Spleen (tissue), 11 donors: Measurements from ENCODE around the gene MRPL14. TPM values are rescaled to one million over a fixed set of nuclear protein-coding genes. Genes with fewer than 3 reads are reported as not detected.
A peak's percentile ranks its signal among the peaks of the same experiment; 100 is the strongest.

Experiments used
- DNase-seq: peaks from one replicate; pipeline ENCODE4 v3.0.0-alpha.2; 2020
- H3K27ac ChIP-seq, 8 donors: fragments of 200-600 bp; sonication (generic) in 7 of 8; 1 replicate in 4 of 8; 2 replicates in 4 of 8; pipeline versions ENCODE4 v1.5.0 to v1.8.0; 2016 to 2021; ENCODE audit warnings: inconsistent platforms in 4 of 8, mild to moderate bottlenecking in 4 of 8, moderate library complexity in 1 of 8
- H3K27me3 ChIP-seq, 7 donors: fragments of 200-600 bp; sonication (generic) in 6 of 7; replicated peaks in 1 of 7; 1 replicate in 4 of 7; 2 replicates in 3 of 7; pipeline versions ENCODE4 v1.5.0 to v1.8.0; 2016 to 2021; ENCODE audit warnings: inconsistent platforms in 3 of 7, mild to moderate bottlenecking in 1 of 7
- H3K36me3 ChIP-seq, 6 donors: fragments of 200-600 bp; sonication (generic) in 5 of 6; 1 replicate in 4 of 6; 2 replicates in 2 of 6; pipeline versions ENCODE4 v1.5.0 to v1.8.0; 2016 to 2021; ENCODE audit warnings: inconsistent platforms in 2 of 6
- H3K4me1 ChIP-seq, 6 donors: fragments of 200-600 bp; sonication (generic) in 5 of 6; 1 replicate in 3 of 6; 2 replicates in 3 of 6; pipeline versions ENCODE4 v1.5.0 to v1.8.0; 2016 to 2021; ENCODE audit warnings: inconsistent platforms in 3 of 6
- H3K4me3 ChIP-seq, 8 donors: fragments of 200-600 bp; sonication (generic) in 7 of 8; 1 replicate in 4 of 8; 2 replicates in 4 of 8; pipeline versions ENCODE4 v1.5.0 to v1.8.0; 2016 to 2021; ENCODE audit warnings: inconsistent platforms in 4 of 8, mild to moderate bottlenecking in 4 of 8, moderate library complexity in 2 of 8
- H3K9me3 ChIP-seq, 8 donors: fragments of 200-600 bp; sonication (generic) in 7 of 8; 1 replicate in 4 of 8; 2 replicates in 4 of 8; pipeline versions ENCODE4 v1.5.0 to v1.8.0; 2016 to 2021; ENCODE audit warnings: inconsistent platforms in 4 of 8
- CTCF ChIP-seq, 11 experiments: fragments of 200-600 bp in 7 of 11; fragments of 450-650 bp in 4 of 11; sonication (generic) in 4 of 11; IDR thresholded peaks in 8 of 11; conservative IDR thresholded peaks in 3 of 11; 1 replicate in 7 of 11; 2 replicates in 4 of 11; pipeline versions ENCODE4 v1.4.0 to v1.8.0; 2016 to 2021; ENCODE audit warnings: antibody characterized with exemption in 11 of 11, inconsistent platforms in 4 of 11, mild to moderate bottlenecking in 1 of 11
- POLR2A ChIP-seq, 3 donors: fragments of 450-650 bp; IDR thresholded peaks; one replicate each; pipeline ENCODE4 v1.5.1; 2017; ENCODE audit warnings: antibody characterized with exemption in 3 of 3, mild to moderate bottlenecking in 1 of 3
- POLR2AphosphoS5 ChIP-seq, 3 donors: sonication (generic); formaldehyde crosslinking; IDR thresholded peaks; one replicate each; pipeline ENCODE4 v1.5.1; 2017; ENCODE audit warnings: antibody characterized with exemption in 3 of 3
- WGBS, 5 donors: extraction: QIAGEN DNeasy Blood & Tissue Kit in 3 of 5; methylation state at CpG; one replicate each; pipeline versions ENCODE4 v1.1.5 to v1.1.7; 2013 to 2018; 5-methylcytosine and 5-hydroxymethylcytosine counted together
- intact Hi-C: fragments of 100-400 bp; cut with DNase I; formaldehyde crosslinking; loops from one replicate; pipeline ENCODE4 v1.15.0; 2023; ENCODE audit warnings: low total_unique reads
- polyA plus RNA-seq, 3 donors: library from polyadenylated mRNA; stranded (reverse); fragments of 200-250 nt; gene quantifications; one replicate each; pipeline ENCODE4 v1.2.1, GENCODE V29; 2013
- total RNA-seq, 7 donors: library from RNA; depleted of rRNA in 3 of 7; stranded (reverse); fragments of >200 nt in 3 of 7; fragmentation: NEBNext Ultra II Directional in 4 of 7; extraction: Animal tissue kit (Norgen Biotek cat#: 25700) in 4 of 7; gene quantifications; one replicate each; pipeline versions ENCODE4 v1.1.0 to v1.2.1, GENCODE V29; 2016 to 2021
- donor health status: healthy with polysubstance abuse.
- donor health status: DM: no; HTN: no; CAD: no; lungs with moderate emphysema.
- donor health status: DM: no; HTN: no; CAD: no.
- donor health status: Bipolar disorder and iron deficiency.
- donor health status: healthy.
- donor health status: DM: no; HTN: no; CAD: no.
- donor health status: DM: yes; HTN: yes; CAD: no.

The MRPL14 gene
- total and polyA plus RNA-seq, 10 donors, result 20.2 to 55.3 (median 27.3) TPM

GRCh38 chr6:44149369-44150012 is 22.2 kb upstream of the MRPL14 start:
- WGBS, 5 donors, result 75 to 94% (median 92%) methylated on average over 7 of the region's 7 CpGs
- Histone ChIP-seq H3K27me3 (no peaks in the 10 kb centered on the region), H3K4me1 (peaks cover 0 to 10% (median 3%) of the 10 kb centered on the region in 6 donors), H3K36me3 (peaks cover 0 to 82% (median 34%) of the 10 kb centered on the region in 6 donors), H3K27ac (no peak overlapping the region), H3K4me3 (no peak overlapping the region), H3K9me3 (no peaks in the 10 kb centered on the region)
- DNase-seq, result no peak
- intact Hi-C loops, result no loop called here
- TF ChIP-seq CTCF (IDR thresholded peaks at IDR 0.05 in 8 of 11, conservative IDR thresholded peaks at IDR 0.05 in 3 of 11) (no peak), POLR2AphosphoS5 (IDR thresholded peaks at IDR 0.05) (no peak), POLR2A (IDR thresholded peaks at IDR 0.05) (no peak)

GRCh38 chr6:44148306-44148705 is 21.1 kb upstream of the MRPL14 start:
- no peak for DNase-seq
- H3K36me3 ChIP-seq, result peaks cover 0 to 87% (median 37%) of the 10 kb centered on the region in 6 donors
- TF ChIP-seq POLR2AphosphoS5 (IDR thresholded peaks at IDR 0.05) (no peak), CTCF (IDR thresholded peaks at IDR 0.05 in 8 of 11, conservative IDR thresholded peaks at IDR 0.05 in 3 of 11) (no peak)
- H3K4me3 ChIP-seq, result no peak overlapping the region
- H3K27me3 ChIP-seq, result no peaks in the 10 kb centered on the region
- H3K27ac ChIP-seq, result no peak overlapping the region
- H3K9me3 ChIP-seq, result no peaks in the 10 kb centered on the region
- 84 to 95% (median 91%) methylated on average over 7 to 9 of the region's 9 CpGs for WGBS, 5 donors
- H3K4me1 ChIP-seq, result peaks cover 0 to 10% (median 3%) of the 10 kb centered on the region in 6 donors
- intact Hi-C loops, result no loop called here

GRCh38 chr6:44147256-44147655 is 20.0 kb upstream of the MRPL14 start:
- no peaks in the 10 kb centered on the region for H3K9me3 ChIP-seq

More at GRCh38 chr6:44147256-44147655, 20.0 kb upstream of the MRPL14 start:
- Histone ChIP-seq H3K4me1 (peaks cover 0 to 10% (median 3%) of the 10 kb centered on the region in 6 donors), H3K27ac (no peak overlapping the region), H3K27me3 (no peaks in the 10 kb centered on the region), H3K4me3 (no peak overlapping the region), H3K36me3 (peaks cover 0 to 82% (median 35%) of the 10 kb centered on the region in 6 donors)
- intact Hi-C loops, result no loop called here
- DNase-seq, result peak; percentile 58
- 73 to 100% (median 95%) methylated on average over 5 to 7 of the region's 7 CpGs for WGBS, 5 donors
- TF ChIP-seq CTCF (IDR thresholded peaks at IDR 0.05 in 8 of 11, conservative IDR thresholded peaks at IDR 0.05 in 3 of 11) (no peak), POLR2AphosphoS5 (IDR thresholded peaks at IDR 0.05) (no peak), POLR2A (IDR thresholded peaks at IDR 0.05) (no peak)
